Measurements from ENCODE around the gene PCTP. TPM values are rescaled to one million over a fixed set of nuclear protein-coding genes. Genes with fewer than 3 reads are reported as not detected.

The PCTP gene
- total and polyA plus RNA-seq, 9 of the 15 experiments (the other 6 are each of a cell fraction or from before 2014, with no cell fraction given), result 10.9 to 62.3 (median 41.2) TPM

- Histone ChIP-seq H3K79me2 (ENCODE audit: control insufficient read depth, insufficient read depth, low read length) (no peaks in the 10 kb centered on the region), H3K27ac (ENCODE audit: extremely low read depth, low read depth, low read length) (no peak overlapping the region), H2AFZ (ENCODE audit: low read depth, low read length) (peak overlapping the region; percentile 63), H3K9me3 (replicated peaks; ENCODE audit: control insufficient read depth, insufficient read depth, low read depth, low read length) (no peaks in the 10 kb centered on the region; the same call in 1 of the 2 replicates), H3K27me3 (ENCODE audit: control insufficient read depth in 2 of 2, insufficient read depth in 2 of 2, low read length in 2 of 2) (no peaks in the 10 kb centered on the region), H3K9ac (ENCODE audit: insufficient read depth in 1 of 2, low read depth in 2 of 2, low read length in 2 of 2) (no peak overlapping the region), H3K36me3 (ENCODE audit: control insufficient read depth, insufficient read depth, low read length) (no peaks in the 10 kb centered on the region), H3K4me1 (replicated peaks in 1 of 2; ENCODE audit: control insufficient read depth in 2 of 2, insufficient read depth in 2 of 2, low read length in 2 of 2) (no peaks in the 10 kb centered on the region; a peak in 2 of 5 replicates), H3K4me2 (ENCODE audit: insufficient read depth, low read length) (no peak overlapping the region), H4K20me1 (replicated peaks; ENCODE audit: control insufficient read depth, insufficient read depth, low read length) (no peaks in the 10 kb centered on the region), H3K4me3 (no peak overlapping the region), H3K9me1 (ENCODE audit: control insufficient read depth, insufficient read depth, low read length) (no peaks in the 10 kb centered on the region)
- ATAC-seq, result peak; percentile 82
- intact Hi-C loops (cut with micrococcal nuclease), result loop anchor here (1.0 kb wide), 2 partner anchors 55 to 299 kb away; no protein-coding TSS in a partner anchor
- ChIA-PET CTCF (ENCODE audit: low intra/inter-chr PET ratio) (interaction anchor here (0.6 to 1.3 kb wide), 3 partner anchors 83 to 299 kb away, joined by 3 to 22 read pairs (median 6); no protein-coding TSS in a partner anchor), POLR2A (no interaction called here)
- BruUV-seq (replicated peaks), result no TSS peak
- 10% methylated on average over 2 of the region's 2 CpGs for WGBS (ENCODE audit: insufficient coverage, low coverage, missing lambda C conversion rate)
- in situ Hi-C loops (cut with MboI), result loop anchor here (5.0 kb wide), 1 partner anchor 303 kb away; no protein-coding TSS in a partner anchor
- peak in 3 of 4 experiments; percentile 22 to 53 (median 38) for DNase-seq (ENCODE audit: extremely low read depth in 1 of 4, low spot score in 3 of 4)
- FAIRE-seq, result peak; percentile 93
- TF ChIP-seq RBM22 (IDR thresholded peaks at IDR 0.05; ENCODE audit: low read depth, low read length, poor library complexity, severe bottlenecking) (no peak), ZEB2 (IDR thresholded peaks at IDR 0.05) (no peak), TFAM (CRISPR knock-in tag; conservative IDR thresholded peaks at IDR 0.05) (no peak), KLF10 (CRISPR knock-in tag; IDR thresholded peaks at IDR 0.05) (no peak), ZNF764 (CRISPR knock-in tag; IDR thresholded peaks at IDR 0.05; ENCODE audit: low read depth) (no peak), CBX3 (IDR thresholded peaks at IDR 0.05; ENCODE audit: borderline replicate concordance in 1 of 2, low read length in 2 of 2) (no peak), CXXC5 (CRISPR knock-in tag; IDR thresholded peaks at IDR 0.05) (no peak), TRIM24 (IDR thresholded peaks at IDR 0.05) (no peak), KLF16 (IDR thresholded peaks at IDR 0.05) (no peak), HOXB6 (CRISPR knock-in tag; IDR thresholded peaks at IDR 0.05; ENCODE audit: borderline replicate concordance) (no peak), PHTF2 (CRISPR knock-in tag; IDR thresholded peaks at IDR 0.05) (no peak), CC2D1A (IDR thresholded peaks at IDR 0.05) (peak; percentile 20; the same call in 1 of the 2 replicates), SMC3 (conservative IDR thresholded peaks at IDR 0.05; ENCODE audit: insufficient read depth, low read depth, low read length) (peak; percentile 69; the same call in 1 of the 2 replicates), EP400 (IDR thresholded peaks at IDR 0.05) (0 out of 2 replicates have a peak, but pooled peaks have one; percentile 15), ADNP (tag; IDR thresholded peaks at IDR 0.05) (no peak), LEF1 (IDR thresholded peaks at IDR 0.05) (peak; percentile 33; the same call in 1 of the 2 replicates), ZBTB26 (CRISPR knock-in tag; IDR thresholded peaks at IDR 0.05) (no peak)
- TF ChIP-seq, protein P1, sequence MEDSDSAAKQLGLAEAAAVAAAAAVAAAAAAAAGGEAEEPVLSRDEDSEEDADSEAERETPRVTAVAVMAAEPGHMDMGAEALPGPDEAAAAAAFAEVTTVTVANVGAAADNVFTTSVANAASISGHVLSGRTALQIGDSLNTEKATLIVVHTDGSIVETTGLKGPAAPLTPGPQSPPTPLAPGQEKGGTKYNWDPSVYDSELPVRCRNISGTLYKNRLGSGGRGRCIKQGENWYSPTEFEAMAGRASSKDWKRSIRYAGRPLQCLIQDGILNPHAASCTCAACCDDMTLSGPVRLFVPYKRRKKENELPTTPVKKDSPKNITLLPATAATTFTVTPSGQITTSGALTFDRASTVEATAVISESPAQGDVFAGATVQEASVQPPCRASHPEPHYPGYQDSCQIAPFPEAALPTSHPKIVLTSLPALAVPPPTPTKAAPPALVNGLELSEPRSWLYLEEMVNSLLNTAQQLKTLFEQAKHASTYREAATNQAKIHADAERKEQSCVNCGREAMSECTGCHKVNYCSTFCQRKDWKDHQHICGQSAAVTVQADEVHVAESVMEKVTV (CRISPR knock-in tag; IDR thresholded peaks at IDR 0.05), result peak; percentile 40; the same call in 1 of the 2 replicates
- TF ChIP-seq, protein P2, sequence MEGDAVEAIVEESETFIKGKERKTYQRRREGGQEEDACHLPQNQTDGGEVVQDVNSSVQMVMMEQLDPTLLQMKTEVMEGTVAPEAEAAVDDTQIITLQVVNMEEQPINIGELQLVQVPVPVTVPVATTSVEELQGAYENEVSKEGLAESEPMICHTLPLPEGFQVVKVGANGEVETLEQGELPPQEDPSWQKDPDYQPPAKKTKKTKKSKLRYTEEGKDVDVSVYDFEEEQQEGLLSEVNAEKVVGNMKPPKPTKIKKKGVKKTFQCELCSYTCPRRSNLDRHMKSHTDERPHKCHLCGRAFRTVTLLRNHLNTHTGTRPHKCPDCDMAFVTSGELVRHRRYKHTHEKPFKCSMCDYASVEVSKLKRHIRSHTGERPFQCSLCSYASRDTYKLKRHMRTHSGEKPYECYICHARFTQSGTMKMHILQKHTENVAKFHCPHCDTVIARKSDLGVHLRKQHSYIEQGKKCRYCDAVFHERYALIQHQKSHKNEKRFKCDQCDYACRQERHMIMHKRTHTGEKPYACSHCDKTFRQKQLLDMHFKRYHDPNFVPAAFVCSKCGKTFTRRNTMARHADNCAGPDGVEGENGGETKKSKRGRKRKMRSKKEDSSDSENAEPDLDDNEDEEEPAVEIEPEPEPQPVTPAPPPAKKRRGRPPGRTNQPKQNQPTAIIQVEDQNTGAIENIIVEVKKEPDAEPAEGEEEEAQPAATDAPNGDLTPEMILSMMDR (IDR thresholded peaks at IDR 0.05 in 2 of 3, conservative IDR thresholded peaks at IDR 0.05 in 1 of 3; ENCODE audit: insufficient read depth in 2 of 3, low read depth in 1 of 3, low read length in 3 of 3), result peak; percentile 56 to 84 (median 61); a peak in 5 of 6 replicates
Observed at GRCh38 chr17:55825213-55825612, 74.4 kb downstream of the PCTP start.
